Heart right ventricle (tissue), 16 donors: Measurements from ENCODE around the gene CCDC8. TPM values are rescaled to one million over a fixed set of nuclear protein-coding genes. Genes with fewer than 3 reads are reported as not detected.
"Not testable (repeated sequence)": the region's sequence is repeated elsewhere in the genome, so short reads cannot be mapped to it uniquely, and the experiment has no call there.

Experiments
- ATAC-seq, 8 donors: fragments of 200-7000 bp; cut with Tn5 transposase; one replicate each; pipeline ENCODE4 v1.9.1; 2020; ENCODE audit warnings: mild to moderate bottlenecking in 8 of 8, moderate library complexity in 8 of 8, moderate number of reproducible peaks in 1 of 8
- DNase-seq, 2 donors: peaks; one replicate each; pipeline ENCODE4 v3.0.0-alpha.2; 2020
- H3K27ac ChIP-seq, 10 donors: fragments of 200-600 bp; sonication (generic) in 2 of 10; one replicate each; pipeline versions ENCODE4 v1.5.0 to v1.8.0; 2020 to 2022; ENCODE audit warnings: mild to moderate bottlenecking in 3 of 10
- H3K27me3 ChIP-seq, 7 donors: fragments of 200-600 bp; one replicate each; pipeline ENCODE4 v1.8.0; 2021 to 2022; ENCODE audit warnings: mild to moderate bottlenecking in 2 of 7
- H3K36me3 ChIP-seq, 9 donors: fragments of 200-600 bp; sonication (generic) in 1 of 9; one replicate each; pipeline versions ENCODE4 v1.5.0 to v1.8.0; 2020 to 2022; ENCODE audit warnings: mild to moderate bottlenecking in 2 of 9
- H3K4me1 ChIP-seq, 9 donors: fragments of 200-600 bp; sonication (generic) in 1 of 9; one replicate each; pipeline versions ENCODE4 v1.5.0 to v1.8.0; 2020 to 2022; ENCODE audit warnings: mild to moderate bottlenecking in 4 of 9
- H3K4me3 ChIP-seq, 10 donors: fragments of 200-600 bp; sonication (generic) in 2 of 10; one replicate each; pipeline versions ENCODE4 v1.5.0 to v1.8.0; 2020 to 2022; ENCODE audit warnings: mild to moderate bottlenecking in 7 of 10, moderate library complexity in 2 of 10
- H3K9me3 ChIP-seq, 11 donors: fragments of 200-600 bp in 10 of 11; sonication (generic) in 2 of 11; one replicate each; pipeline versions ENCODE4 v1.5.0 to v1.8.0; 2013 to 2022; ENCODE audit warnings: mild to moderate bottlenecking in 2 of 11, control low read depth in 1 of 11, moderate library complexity in 1 of 11
- CTCF ChIP-seq, 9 donors: fragments of 200-600 bp; sonication (generic) in 2 of 9; IDR thresholded peaks; one replicate each; pipeline versions ENCODE4 v1.5.0 to v1.8.0; 2021 to 2022; ENCODE audit warnings: antibody characterized with exemption in 9 of 9, mild to moderate bottlenecking in 5 of 9, moderate library complexity in 1 of 9
- WGBS, 2 donors: extraction: QIAGEN DNeasy Blood & Tissue Kit; methylation state at CpG; one replicate each; pipeline ENCODE4 v1.1.7; 2013; ENCODE audit warnings: inconsistent platforms in 1 of 2; 5-methylcytosine and 5-hydroxymethylcytosine counted together
- intact Hi-C, 10 donors: fragments of 100-400 bp; cut with DNase I; formaldehyde crosslinking; loops; one replicate each; pipeline versions ENCODE4 v1.11.1 to v1.14.2; 2022
- polyA plus RNA-seq, 2 donors: library from polyadenylated mRNA; stranded (reverse); fragments of 200-250 nt; gene quantifications; one replicate each; pipeline ENCODE4 v1.2.3, GENCODE V29; 2013
- total RNA-seq, 10 donors: library from RNA; stranded (reverse); fragmentation: NEBNext Ultra II Directional in 3 of 10; extraction: Animal tissue kit (Norgen Biotek cat#: 25700) in 3 of 10; gene quantifications; one replicate each; pipeline versions ENCODE4 v1.2.1 to v1.2.4, GENCODE V29; 2021 to 2023
- donor health status: Arrhythmogenic right ventricular cardiomyopathy.
- donor health status: ischemic (EF 13 %, LVEDD 7.1; RV severe dilation, severe dysfunction).
- donor health status: healthy with polysubstance abuse.
- donor health status: DM: no; HTN: yes; CAD: no.
- donor health status: DM: no; HTN: no; CAD: no.
- donor health status: ischemic (EF 25% LVEDD 6.9; RV normal size, moderate dysfunction).
- donor health status: ischemic (EF 25% LVEDD 5.7; RV mildly dilated, moderate dysfunction).
- donor health status: healthy.
- donor health status: DM: yes; HTN: yes; CAD: no.
- donor health status: Ischemic cardiomyopathy.
- donor health status: ischemic (EF 35%, LVEDD 5.7; RV mildly dilated, moderate dysfunction).
- donor health status: nonischemic (EF 11% LVEDD 7.7; RV severe dilation, severe dysfunction).
- donor health status: DM: yes; HTN: yes; CAD: no.
- donor health status: PGD.
- donor health status: ischemic (EF 29% LVEDD 5.4; RV normal size, mild dysfunction).
- donor health status: nonischemic (EF 23%, LVEDD 6.1; RV moderate dilation, normal function).

The CCDC8 gene
- total and polyA plus RNA-seq, 12 donors: 14.4 to 37.3 (median 28.1) TPM

DNA sequence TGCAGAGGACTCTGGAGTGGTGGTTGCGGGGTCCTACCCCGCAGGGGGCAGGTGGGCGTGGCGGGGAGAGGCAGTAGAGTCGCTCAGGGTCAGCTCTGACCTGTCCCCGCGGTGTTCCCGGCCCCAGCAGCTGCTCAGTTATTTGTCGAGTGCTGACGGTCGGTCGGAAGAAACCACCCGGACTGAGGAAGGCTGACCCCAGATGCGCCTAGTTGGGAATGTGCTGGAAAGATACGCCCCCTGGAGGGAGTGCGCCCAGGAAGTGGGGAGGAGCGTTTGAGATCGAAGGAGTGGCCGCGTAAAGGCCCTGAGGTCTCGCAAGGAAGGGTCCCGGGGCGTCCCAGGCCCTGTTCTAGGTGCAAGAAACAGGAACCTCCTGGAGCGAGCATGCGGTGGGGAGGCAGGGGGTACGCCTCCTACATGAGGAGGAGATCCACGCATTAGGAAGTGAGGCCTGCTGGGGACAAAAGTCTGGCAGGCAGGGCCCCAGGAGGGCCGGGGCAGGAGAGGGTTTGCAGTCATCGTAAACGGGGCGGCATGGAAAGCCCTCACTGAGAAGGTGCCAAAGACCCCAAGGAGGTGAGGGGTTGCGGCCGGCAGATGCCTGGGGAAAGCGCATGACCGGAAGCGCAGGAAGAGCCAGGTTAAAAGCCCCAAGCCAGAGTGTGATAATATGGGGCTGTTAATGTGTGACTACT, 9.2 kb downstream of the CCDC8 start:
- intact Hi-C loops: loop anchor here in 2 of 10 donors (2.0 to 5.0 kb wide), 2 partner anchors 83 kb away; no protein-coding TSS in a partner anchor
- H3K9me3 ChIP-seq: no peaks in the 10 kb centered on the region
- peak; percentile 22 to 63 (median 56) for ATAC-seq
- peaks cover 5 to 49% (median 24%) of the 10 kb centered on the region in 9 donors for H3K4me1 ChIP-seq
- peak in 4 of 9 donors; percentile 18 to 36 (median 27) for TF ChIP-seq CTCF (IDR thresholded peaks at IDR 0.05)
- H3K27me3 ChIP-seq: peaks cover 0 to 77% (median 46%) of the 10 kb centered on the region in 7 donors
- peak overlapping the region; percentile 16 to 55 (median 42) for H3K4me3 ChIP-seq
- 3 to 4% methylated on average over 36 of the region's 36 CpGs for WGBS, 2 donors
- no peaks in the 10 kb centered on the region for H3K36me3 ChIP-seq
- peak; percentile 29 to 48 for DNase-seq
- H3K27ac ChIP-seq: peak overlapping the region in 9 of 10 donors; percentile 16 to 75 (median 58)

DNA sequence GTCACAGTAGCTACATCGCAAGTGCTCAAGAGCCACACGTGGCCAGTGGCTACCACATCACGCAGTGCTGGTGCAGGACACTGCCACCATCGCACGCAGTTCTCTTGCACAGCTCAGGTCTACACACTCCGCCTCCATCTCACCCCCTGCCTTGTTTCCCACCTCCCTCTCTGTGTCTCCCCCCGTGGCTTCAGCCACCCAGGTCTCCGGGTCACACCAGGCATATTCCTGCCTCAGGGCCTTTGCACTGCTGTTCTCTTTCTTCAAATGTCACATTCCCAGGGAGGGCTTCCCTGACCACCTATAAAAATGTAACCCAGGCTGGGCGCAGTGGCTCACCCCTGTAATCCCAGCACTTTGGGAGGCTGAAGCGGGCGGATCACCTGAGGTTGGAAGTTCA, 10.6 kb downstream of the CCDC8 start:
- WGBS, 2 donors: 90% methylated on average over 11 of the region's 11 CpGs
- intact Hi-C loops: loop anchor here in 6 of 10 donors (1.0 to 5.0 kb wide), 4 partner anchors 84 to 86 kb away; no protein-coding TSS in a partner anchor
- DNase-seq: no peak

DNA sequence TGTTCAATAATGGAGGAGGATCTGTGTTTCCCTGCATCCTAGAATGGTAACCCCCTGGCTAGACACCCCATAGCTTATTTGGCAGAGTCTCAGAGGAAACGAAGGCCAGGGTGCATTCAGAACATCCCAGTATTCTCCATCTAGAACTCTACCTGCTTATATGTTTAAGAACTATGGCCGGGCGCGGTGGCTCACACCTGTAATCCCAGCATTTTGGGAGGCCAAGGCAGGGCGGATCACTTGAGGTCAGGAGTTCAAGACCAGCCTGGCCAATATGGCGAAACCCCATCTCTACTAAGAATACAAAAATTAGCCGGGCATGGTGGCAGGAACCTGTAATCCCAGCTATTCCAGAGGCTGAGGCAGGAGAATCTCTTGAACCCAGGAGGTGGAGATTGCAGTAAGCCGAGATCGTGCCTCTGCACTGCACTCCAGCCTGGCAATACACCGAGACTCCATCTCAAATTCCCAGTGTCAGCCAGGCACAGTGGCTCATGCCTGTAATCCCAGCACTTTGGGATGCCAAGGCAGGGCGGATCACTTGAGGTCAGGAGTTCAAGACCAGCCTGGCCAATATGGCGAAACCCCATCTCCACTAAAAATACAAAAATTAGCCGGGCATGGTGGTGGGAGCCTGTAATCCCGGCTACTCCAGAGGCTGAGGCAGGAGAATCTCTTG, 15.4 kb downstream of the CCDC8 start:
- H3K36me3 ChIP-seq, DNase-seq, H3K9me3 ChIP-seq, H3K4me3 ChIP-seq, H3K4me1 ChIP-seq, H3K27ac ChIP-seq, ATAC-seq: not testable (repeated sequence)
- intact Hi-C loops: loop anchor here in 8 of 10 donors (2.0 to 10.0 kb wide), 6 partner anchors 91 to 123 kb away; no protein-coding TSS in a partner anchor
- peaks cover 0 to 37% (median 13%) of the 10 kb centered on the region in 7 donors for H3K27me3 ChIP-seq
- 90% methylated on average over 14 of the region's 14 CpGs for WGBS, 2 donors

More for the DNA sequence above, 10.6 kb downstream of the CCDC8 start:
- Histone ChIP-seq H3K27me3 (peaks cover 0 to 74% (median 43%) of the 10 kb centered on the region in 7 donors), H3K4me3 (peak overlapping the region in 2 of 10 donors; percentile 14 to 22), H3K4me1 (peaks cover 0 to 36% (median 16%) of the 10 kb centered on the region in 9 donors), H3K36me3 (no peaks in the 10 kb centered on the region), H3K9me3 (no peaks in the 10 kb centered on the region), H3K27ac (no peak overlapping the region)
- peak in 1 of 8 donors; percentile 1 for ATAC-seq
- TF ChIP-seq CTCF (IDR thresholded peaks at IDR 0.05): no peak

DNA sequence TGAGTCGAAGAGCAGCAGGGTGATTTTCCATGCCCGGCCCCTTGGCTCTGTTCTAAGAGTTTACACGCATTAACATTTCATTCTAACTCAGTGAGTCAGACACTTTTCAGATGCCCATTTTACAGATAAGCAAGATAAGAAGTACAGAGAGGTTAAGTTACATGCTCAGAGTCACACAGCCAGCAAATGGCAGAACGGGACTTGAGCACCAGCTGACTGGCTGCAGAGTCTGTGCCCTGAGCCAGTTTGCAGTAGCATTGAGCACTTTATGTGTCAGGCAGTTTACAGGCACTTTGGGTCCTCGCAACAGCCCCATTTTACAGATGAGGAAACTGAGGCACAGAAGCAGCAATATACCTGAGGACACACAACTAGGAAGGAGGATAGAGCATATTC, 19.0 kb downstream of the CCDC8 start:
- ATAC-seq (no peak), DNase-seq (no peak)
- TF ChIP-seq CTCF (IDR thresholded peaks at IDR 0.05): no peak
- H3K4me3 ChIP-seq: no peak overlapping the region
- WGBS, 2 donors: 93 to 95% methylated on average over 5 of the region's 5 CpGs
- intact Hi-C loops: loop anchor here in 9 of 10 donors (2.0 to 10.0 kb wide), 6 partner anchors 92 to 120 kb away; no protein-coding TSS in a partner anchor
- peaks cover 0 to 13% (median 0%) of the 10 kb centered on the region in 9 donors for H3K4me1 ChIP-seq
- H3K36me3 ChIP-seq: peaks cover 0 to 39% (median 19%) of the 10 kb centered on the region in 9 donors
- peaks cover 0 to 9% (median 0%) of the 10 kb centered on the region in 7 donors for H3K27me3 ChIP-seq
- H3K9me3 ChIP-seq: no peaks in the 10 kb centered on the region
- H3K27ac ChIP-seq: no peak overlapping the region
